ENCODE measurements around the gene GREB1L. TPM values are rescaled to one million over a fixed set of nuclear protein-coding genes. Genes with fewer than 3 reads are reported as not detected.

Gene GREB1L
- total and polyA plus RNA-seq, 9 of the 15 experiments (the other 6 are each of a cell fraction or from before 2014, with no cell fraction given): 0.03 TPM; not detected in 8

DNA sequence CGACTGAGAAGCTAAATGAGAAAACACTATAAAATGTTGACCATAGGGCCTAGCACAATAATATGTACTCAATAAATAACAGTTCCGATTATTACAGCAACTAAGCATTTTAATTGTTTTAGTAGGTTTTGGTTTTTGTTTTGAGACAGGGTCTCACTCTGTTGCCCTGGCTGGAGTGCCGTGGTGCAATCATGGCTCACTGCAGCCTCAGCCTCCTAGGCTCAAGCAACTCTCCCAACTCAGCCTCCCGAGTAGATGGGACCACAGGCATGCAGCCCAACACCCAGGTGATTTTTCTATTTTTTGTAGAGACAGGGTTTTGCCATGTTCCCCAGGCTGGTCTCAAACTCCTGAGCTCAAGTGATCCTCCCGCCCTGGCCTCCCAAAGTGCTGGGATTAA is 304.4 kb downstream of the GREB1L start:
- FAIRE-seq (no peak), ATAC-seq (no peak), DNase-seq (ENCODE audit: extremely low read depth in 1 of 4, low spot score in 3 of 4) (no peak)
- ChIA-PET POLR2A (interaction anchor here (1.6 kb wide), 1 partner anchor 15 kb away, joined by 3 read pairs; no protein-coding TSS in a partner anchor), CTCF (ENCODE audit: low intra/inter-chr PET ratio) (no interaction called here)
- H3K36me3 ChIP-seq (ENCODE audit: control insufficient read depth, insufficient read depth, low read length): peaks cover 42% of the 10 kb centered on the region
- H3K9ac ChIP-seq (ENCODE audit: insufficient read depth in 1 of 2, low read depth in 2 of 2, low read length in 2 of 2): no peak overlapping the region
- no peaks in the 10 kb centered on the region for H3K9me3 ChIP-seq (replicated peaks; ENCODE audit: control insufficient read depth, insufficient read depth, low read depth, low read length)
- H3K4me1 ChIP-seq (replicated peaks in 1 of 2; ENCODE audit: control insufficient read depth in 2 of 2, insufficient read depth in 2 of 2, low read length in 2 of 2): no peaks in the 10 kb centered on the region; a peak in 1 of 5 replicates
- no peaks in the 10 kb centered on the region for H4K20me1 ChIP-seq (replicated peaks; ENCODE audit: control insufficient read depth, insufficient read depth, low read length)
- H3K79me2 ChIP-seq (ENCODE audit: control insufficient read depth, insufficient read depth, low read length): no peaks in the 10 kb centered on the region
- WGBS (ENCODE audit: insufficient coverage, low coverage, missing lambda C conversion rate): 77% methylated on average over 5 of the region's 5 CpGs
- no peaks in the 10 kb centered on the region for H3K9me1 ChIP-seq (ENCODE audit: control insufficient read depth, insufficient read depth, low read length)
- in situ Hi-C loops (cut with MboI) (no loop called here), intact Hi-C loops (cut with micrococcal nuclease) (no loop called here)
- H3K27ac ChIP-seq (ENCODE audit: extremely low read depth, low read depth, low read length): no peak overlapping the region
- H3K27me3 ChIP-seq (ENCODE audit: control insufficient read depth in 2 of 2, insufficient read depth in 2 of 2, low read length in 2 of 2): no peaks in the 10 kb centered on the region
- H3K4me2 ChIP-seq (ENCODE audit: insufficient read depth, low read length): no peak overlapping the region
- no TSS peak for BruUV-seq (replicated peaks)
- peak; percentile 48 for TF ChIP-seq ZNF121 (CRISPR knock-in tag; conservative IDR thresholded peaks at IDR 0.05)
- TF ChIP-seq TAF9B (IDR thresholded peaks at IDR 0.05; ENCODE audit: partially characterized antibody): no peak
- H2AFZ ChIP-seq (ENCODE audit: low read depth, low read length): no peak overlapping the region
- no peak overlapping the region for H3K4me3 ChIP-seq

- no TSS peak for BruUV-seq (replicated peaks)
- ChIA-PET POLR2A (interaction anchor here (0.6 to 1.1 kb wide), 3 partner anchors 9 to 294 kb away, joined by 3 to 4 read pairs (median 3); no protein-coding TSS in a partner anchor), CTCF (ENCODE audit: low intra/inter-chr PET ratio) (no interaction called here)
- Histone ChIP-seq H3K27ac (ENCODE audit: extremely low read depth, low read depth, low read length) (no peak overlapping the region), H3K79me2 (ENCODE audit: control insufficient read depth, insufficient read depth, low read length) (no peaks in the 10 kb centered on the region), H3K4me1 (replicated peaks in 1 of 2; ENCODE audit: control insufficient read depth in 2 of 2, insufficient read depth in 2 of 2, low read length in 2 of 2) (no peaks in the 10 kb centered on the region; a peak in 1 of 5 replicates), H3K9ac (ENCODE audit: insufficient read depth in 1 of 2, low read depth in 2 of 2, low read length in 2 of 2) (no peak overlapping the region), H4K20me1 (replicated peaks; ENCODE audit: control insufficient read depth, insufficient read depth, low read length) (no peaks in the 10 kb centered on the region), H2AFZ (ENCODE audit: low read depth, low read length) (no peak overlapping the region), H3K4me2 (ENCODE audit: insufficient read depth, low read length) (no peak overlapping the region), H3K36me3 (ENCODE audit: control insufficient read depth, insufficient read depth, low read length) (peaks cover 48% of the 10 kb centered on the region), H3K9me3 (replicated peaks; ENCODE audit: control insufficient read depth, insufficient read depth, low read depth, low read length) (no peaks in the 10 kb centered on the region), H3K9me1 (ENCODE audit: control insufficient read depth, insufficient read depth, low read length) (no peaks in the 10 kb centered on the region), H3K27me3 (ENCODE audit: control insufficient read depth in 2 of 2, insufficient read depth in 2 of 2, low read length in 2 of 2) (no peaks in the 10 kb centered on the region), H3K4me3 (no peak overlapping the region)
- DNase-seq (ENCODE audit: extremely low read depth in 1 of 4, low spot score in 3 of 4): peak in 1 of 4 experiments; percentile 4
- FAIRE-seq: no peak
- in situ Hi-C loops (cut with MboI) (no loop called here), intact Hi-C loops (cut with micrococcal nuclease) (no loop called here)
- TF ChIP-seq LARP7 (IDR thresholded peaks at IDR 0.05): no peak
- peak; percentile 74 for TF ChIP-seq ZNF121 (CRISPR knock-in tag; conservative IDR thresholded peaks at IDR 0.05)
- WGBS (ENCODE audit: insufficient coverage, low coverage, missing lambda C conversion rate): 93% methylated on average over 2 of the region's 2 CpGs
- no peak; the same call in 2 of the 3 replicates for ATAC-seq
These were observed 306.6 kb downstream of the GREB1L start for GRCh38 chr18:21548647-21549046.
